Adrenal gland (tissue), 5 donors: ENCODE data around the gene NR2C2AP.

ENCODE experiments used
- CTCF ChIP-seq, 6 experiments: fragments of 450-650 bp in 4 of 6; fragments of 200-600 bp in 2 of 6; sonication (generic) in 1 of 6; IDR thresholded peaks; 1 replicate in 5 of 6; 2 replicates in 1 of 6; pipeline versions ENCODE4 v1.5.1 to v1.8.0; 2016 to 2021; ENCODE audit warnings: antibody characterized with exemption in 6 of 6, mild to moderate bottlenecking in 2 of 6, moderate library complexity in 1 of 6
- POLR2A ChIP-seq, 2 donors: fragments of 450-650 bp; IDR thresholded peaks; one replicate each; pipeline ENCODE4 v1.6.1; 2017; ENCODE audit warnings: antibody characterized with exemption in 2 of 2, mild to moderate bottlenecking in 2 of 2, moderate library complexity in 1 of 2
- donor health status: DM: no; HTN: no; CAD: no.

DNA sequence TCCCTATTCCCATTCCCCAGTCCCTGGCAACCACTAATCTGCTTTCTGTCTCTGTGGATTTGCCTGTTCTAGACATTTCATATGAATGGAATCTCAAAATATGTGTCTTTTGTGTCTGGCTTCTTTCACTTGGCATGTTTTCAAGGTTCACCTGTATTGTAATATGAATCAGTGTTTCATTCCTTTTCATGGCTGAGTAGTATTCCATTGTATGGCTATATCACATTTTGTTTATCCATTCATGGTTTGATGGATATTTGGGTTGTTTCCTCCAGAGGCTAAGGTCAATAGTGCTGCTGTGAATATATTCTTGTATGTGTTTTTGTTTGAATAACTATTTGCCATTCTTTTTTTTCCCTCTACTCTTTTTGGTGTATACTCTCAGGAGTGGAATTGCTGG is 33.0 kb upstream of the NR2C2AP start:
- no peak for TF ChIP-seq CTCF (IDR thresholded peaks at IDR 0.05)
- no peak for TF ChIP-seq POLR2A (IDR thresholded peaks at IDR 0.05)
